SU-DHL-6 (cell line): ENCODE data around the gene MON2.

Experiments used
- CTCF ChIP-seq: fragments of 200-600 bp; sonication (generic); IDR thresholded peaks from one replicate; pipeline ENCODE4 v1.5.1; 2017; ENCODE audit warnings: antibody characterized with exemption, mild to moderate bottlenecking, low read length, moderate library complexity; ENCODE audit not compliant: insufficient read depth, poor library complexity, severe bottlenecking
- EZH2phosphoT487 ChIP-seq: fragments of 200-600 bp; sonication (generic), shearing (Covaris generic); conservative IDR thresholded peaks from 2 replicates; pipeline ENCODE4 v1.6.1; 2018; ENCODE audit warnings: mild to moderate bottlenecking, antibody characterized with exemption, low read length, moderate library complexity, mixed read lengths

GRCh38 chr12:62631471-62632410 lies 165.1 kb downstream of the MON2 start:
- TF ChIP-seq CTCF (no peak), EZH2phosphoT487 (no peak)
